AG04450 (cell line): ENCODE data around the gene ITGB1. TPM values are rescaled to one million over a fixed set of nuclear protein-coding genes. Genes with fewer than 3 reads are reported as not detected.

Source experiments
- CTCF ChIA-PET: fragments of 300-600, 350-600 bp; formaldehyde crosslinking; extraction: SDS; loops from one replicate; lab custom pipeline; 2022; ENCODE audit warnings: antibody characterized with exemption, inconsistent platforms; lab: Charles Lee
- POLR2A ChIA-PET: fragments of 350-600 bp; formaldehyde crosslinking; extraction: SDS; loops from one replicate; lab custom pipeline; 2021; ENCODE audit warnings: antibody characterized with exemption, inconsistent platforms; lab: Yijun Ruan, JAX
- DNase-seq: peaks from one replicate; pipeline ENCODE4 v3.0.0-alpha.2; 2011; ENCODE audit warnings: low read depth, low spot score
- H3K27ac ChIP-seq: one replicate; pipeline ENCODE4 v1.5.1; 2012; ENCODE audit warnings: low read depth, low read length, control low read depth
- H3K27me3 ChIP-seq: one replicate; pipeline ENCODE4 v1.6.0; 2012; ENCODE audit warnings: low read length; ENCODE audit not compliant: control insufficient read depth, insufficient read depth
- H3K4me3 ChIP-seq: 2 replicates; pipeline ENCODE4 v1.5.1; 2011; ENCODE audit warnings: mild to moderate bottlenecking, low read depth, low read length, control low read depth
- H3K9me3 ChIP-seq: 2 replicates; pipeline ENCODE4 v1.5.1; 2012; ENCODE audit warnings: low read length; ENCODE audit not compliant: control insufficient read depth, insufficient read depth
- CTCF ChIP-seq: IDR thresholded peaks from 2 replicates; pipeline ENCODE4 v1.5.1; 2011; ENCODE audit warnings: low read depth, low read length, control low read depth, inconsistent platforms
- polyA plus RNA-seq: library from polyadenylated mRNA; depleted of rRNA; stranded (reverse); fragments of >200 nt; gene quantifications from 2 replicates; pipeline ENCODE4 v1.2.3, GENCODE V29; 2011

Gene ITGB1
- polyA plus RNA-seq, 1 experiment, result 2,796 TPM

DNA sequence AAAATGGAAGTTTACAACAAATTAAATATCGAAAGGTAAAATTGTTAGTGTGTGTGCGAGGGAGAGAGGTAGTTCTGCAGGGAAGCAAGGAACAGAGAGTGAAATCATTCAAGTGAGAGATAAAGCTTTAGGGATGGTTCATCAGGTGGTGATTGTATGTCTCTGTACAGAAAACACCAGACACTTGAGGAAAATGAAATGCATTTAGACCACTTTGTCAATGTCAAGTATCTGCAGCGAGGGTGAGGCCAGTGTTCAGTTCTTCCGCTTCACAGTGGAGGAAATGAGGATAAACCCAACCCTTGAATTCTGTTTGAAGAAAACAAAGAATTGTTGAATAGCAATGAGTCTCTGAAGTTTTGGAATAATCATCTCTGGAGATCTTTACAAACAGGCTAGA, 14.4 kb upstream of the ITGB1 start:
- Histone ChIP-seq H3K4me3 (no peak overlapping the region), H3K27ac (no peak overlapping the region), H3K9me3 (no peaks in the 10 kb centered on the region), H3K27me3 (no peaks in the 10 kb centered on the region)
- no peak for TF ChIP-seq CTCF
- POLR2A ChIA-PET, result interaction anchor here (1.6 to 2.0 kb wide), 2 partner anchors 8 to 10 kb away, joined by 3 to 8 read pairs; no protein-coding TSS in a partner anchor
- CTCF ChIA-PET, result no interaction called here
- DNase-seq, result no peak

DNA sequence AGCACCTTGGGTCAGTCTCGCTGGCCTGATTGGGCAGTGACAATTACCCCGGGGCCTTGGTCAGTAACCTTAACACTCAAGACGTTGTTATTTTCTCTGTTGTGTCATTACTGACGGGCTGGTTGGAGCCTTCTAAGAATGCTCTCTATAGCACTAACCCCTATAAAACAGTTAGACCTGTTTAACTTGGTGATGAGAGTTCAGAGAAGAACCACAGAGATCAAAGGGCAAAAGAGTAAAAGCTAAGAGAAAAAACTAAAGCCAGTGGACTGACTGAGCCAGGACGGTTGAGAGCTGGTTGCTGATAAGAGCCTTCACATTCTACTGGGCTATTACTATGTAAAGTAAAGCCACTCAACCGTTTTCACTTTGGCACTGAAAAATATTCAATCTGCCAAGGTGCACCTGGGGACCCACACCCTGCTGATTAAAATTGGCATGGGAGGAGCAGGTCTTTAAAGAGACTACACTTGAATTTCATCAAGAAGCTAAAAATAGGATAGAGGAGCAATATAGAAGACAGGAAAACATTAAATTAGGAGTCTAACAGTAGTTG, 13.6 kb upstream of the ITGB1 start:
- no peak for TF ChIP-seq CTCF
- H3K9me3 ChIP-seq, result no peaks in the 10 kb centered on the region
- no peak for DNase-seq
- H3K27ac ChIP-seq, result no peak overlapping the region
- POLR2A ChIA-PET, result interaction anchor here (1.6 to 2.0 kb wide), 2 partner anchors 9 kb away, joined by 3 to 8 read pairs; no protein-coding TSS in a partner anchor
- CTCF ChIA-PET, result interaction anchor here (1.0 kb wide), 1 partner anchor 10 kb away, joined by 3 read pairs; no protein-coding TSS in a partner anchor
- H3K4me3 ChIP-seq, result no peak overlapping the region
- no peaks in the 10 kb centered on the region for H3K27me3 ChIP-seq

GRCh38 chr10:32970910-32971309, 12.9 kb upstream of the ITGB1 start:
- no peak for TF ChIP-seq CTCF
- no peak for DNase-seq
- Histone ChIP-seq H3K27me3 (no peaks in the 10 kb centered on the region), H3K4me3 (no peak overlapping the region), H3K9me3 (no peaks in the 10 kb centered on the region), H3K27ac (no peak overlapping the region)
- CTCF ChIA-PET, result interaction anchor here (0.5 to 1.0 kb wide), 2 partner anchors 10 to 14 kb away, joined by 3 to 4 read pairs; no protein-coding TSS in a partner anchor
- POLR2A ChIA-PET, result interaction anchor here (2.0 kb wide), 1 partner anchor 10 kb away, joined by 8 read pairs; no protein-coding TSS in a partner anchor

DNA sequence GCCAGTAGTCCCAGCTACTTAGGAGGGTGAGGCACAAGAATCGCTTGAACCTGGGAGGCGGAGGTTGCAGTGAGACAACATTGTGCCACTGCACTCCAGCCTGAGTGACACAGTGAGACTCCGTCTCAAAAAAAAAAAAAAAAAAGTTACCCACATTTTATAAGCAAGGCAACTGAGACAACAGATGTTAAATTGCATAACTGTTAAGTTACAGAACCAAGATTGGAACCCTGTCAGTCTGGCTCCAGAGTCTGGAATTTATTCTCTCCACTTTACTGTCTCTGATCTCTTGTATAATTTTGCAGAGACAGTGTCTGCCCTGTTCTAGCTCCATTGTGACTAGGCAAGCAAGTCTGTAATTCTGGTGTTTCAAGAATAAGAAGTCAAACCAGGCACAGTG, 6.2 kb upstream of the ITGB1 start:
- CTCF ChIA-PET, result no interaction called here

More for the DNA sequence above, 6.2 kb upstream of the ITGB1 start:
- H3K4me3 ChIP-seq, result no peak overlapping the region
- H3K27ac ChIP-seq, result no peak overlapping the region
- no peak for DNase-seq
- no peaks in the 10 kb centered on the region for H3K27me3 ChIP-seq
- POLR2A ChIA-PET, result interaction anchor here (1.7 kb wide), 1 partner anchor 16 kb away, joined by 6 read pairs; no protein-coding TSS in a partner anchor
- no peak for TF ChIP-seq CTCF
- no peaks in the 10 kb centered on the region for H3K9me3 ChIP-seq
